Fibroblast of skin of scalp (primary cell): ENCODE measurements around the gene PPIC. TPM values are rescaled to one million over a fixed set of nuclear protein-coding genes. Genes with fewer than 3 reads are reported as not detected.

ENCODE experiments used
- DNase-seq: peaks from one replicate; pipeline ENCODE4 v3.0.0-alpha.2; 2013
- polyA plus RNA-seq, 2 experiments: library from polyadenylated mRNA; unstranded; fragments of 120-200 nt; gene quantifications; one replicate each; pipeline ENCODE4 v1.2.1, GENCODE V29; 2013; ENCODE audit not compliant: insufficient read length in 2 of 2

PPIC gene
- 70.3 TPM for polyA plus RNA-seq (2013, experiment 1 of 2; ENCODE audit: insufficient read length)
- 75.7 TPM for polyA plus RNA-seq (2013, experiment 2 of 2; ENCODE audit: insufficient read length)

- peak; percentile 84 for DNase-seq
These were observed at the start of gene PPIC for GRCh38 chr5:123036391-123037103. PPIC (minus strand) TSS chr5:123036725; CDS start chr5:123036625, 100 bp downstream.

DNA sequence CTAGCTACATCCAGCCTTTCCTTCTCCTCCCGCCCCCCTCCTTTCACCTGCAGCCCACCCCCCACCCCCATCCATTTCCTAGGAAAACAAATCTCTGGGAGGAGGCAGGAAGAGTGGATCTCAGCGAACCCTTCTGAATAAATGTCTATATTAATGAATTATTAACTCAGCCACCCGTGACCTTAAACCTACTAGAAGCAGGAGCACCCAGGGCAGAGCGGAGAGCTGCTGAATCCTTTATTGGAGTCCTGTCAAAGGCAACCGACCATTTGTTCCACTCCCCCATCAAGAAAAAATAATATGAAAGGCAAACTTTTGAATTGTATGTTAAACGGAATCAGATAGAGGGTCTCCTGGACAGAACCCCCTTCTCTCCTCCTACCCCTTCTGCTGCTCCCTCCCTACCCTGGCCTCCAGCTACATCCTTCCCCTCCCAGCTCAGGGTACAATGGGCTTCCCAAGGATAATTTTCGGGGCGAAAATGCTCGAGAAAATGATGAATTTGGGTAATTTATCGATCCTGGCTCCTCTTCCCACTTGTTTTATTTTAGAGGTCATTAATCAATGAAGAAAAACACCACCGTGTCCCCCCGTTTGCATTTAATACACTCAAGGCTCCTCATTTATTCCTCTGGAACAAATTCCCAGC, 49.2 kb upstream of the PPIC start:
- no peak for DNase-seq

DNA sequence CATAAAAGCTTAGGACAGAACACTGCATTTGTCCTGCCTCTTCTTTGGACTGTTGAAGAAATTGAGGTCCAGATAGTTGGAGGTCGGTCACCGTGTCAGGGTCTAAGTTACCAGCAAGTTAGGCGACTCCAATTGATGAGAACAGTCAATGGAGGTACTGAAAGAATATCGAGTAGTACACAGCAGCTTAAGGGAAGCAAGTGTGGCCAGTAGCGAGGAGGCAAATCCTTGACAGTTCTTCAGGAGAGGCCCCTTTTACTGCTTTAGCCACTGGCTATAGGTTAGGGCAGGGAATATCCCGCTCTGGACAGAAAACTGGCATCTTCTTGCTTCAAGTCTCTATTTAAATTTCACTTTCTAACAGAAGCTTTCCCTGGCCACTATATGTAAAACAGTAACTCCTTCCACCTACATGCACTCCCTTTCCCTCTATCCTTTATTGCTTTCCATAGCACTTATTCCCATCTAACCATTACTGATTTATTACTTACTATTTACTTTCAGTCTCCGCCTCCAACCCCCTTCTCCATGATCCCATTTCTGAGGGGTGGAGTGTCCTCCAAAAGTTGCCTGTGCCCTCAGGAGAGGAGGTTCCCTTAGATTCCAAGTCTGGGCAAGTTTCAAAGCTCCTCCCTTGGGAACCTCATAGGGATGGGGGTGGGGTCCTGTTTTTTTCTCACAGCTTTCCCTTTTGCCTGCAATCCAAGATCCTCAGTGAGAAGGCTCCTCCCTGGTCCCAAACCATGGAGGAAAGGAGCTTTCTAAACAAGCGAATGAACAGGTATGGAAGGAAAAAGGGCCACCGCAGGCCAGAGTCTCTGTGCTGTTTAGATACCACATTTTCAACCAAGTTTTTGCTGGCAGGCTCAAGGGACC, 48.4 kb upstream of the PPIC start:
- DNase-seq = no peak

DNA sequence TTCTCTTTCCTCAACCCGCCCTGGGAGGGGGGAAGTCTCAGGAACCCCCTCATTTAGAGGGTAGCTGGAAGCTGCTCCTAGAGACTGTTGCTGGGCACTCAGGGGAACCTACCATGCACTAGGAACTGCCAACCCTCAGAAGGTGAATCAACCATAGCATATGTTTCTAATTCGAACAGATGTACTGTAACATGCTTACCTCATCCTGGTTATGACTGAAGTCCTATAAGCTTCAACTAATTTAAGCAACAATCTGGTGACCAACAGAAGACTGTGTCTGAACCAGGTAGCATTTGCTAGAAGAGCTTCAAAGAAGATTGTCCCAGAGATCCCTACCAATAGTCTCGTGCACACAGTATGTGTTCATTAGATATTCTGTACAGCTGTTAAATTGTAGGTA, 46.8 kb upstream of the PPIC start:
- no peak for DNase-seq

DNA sequence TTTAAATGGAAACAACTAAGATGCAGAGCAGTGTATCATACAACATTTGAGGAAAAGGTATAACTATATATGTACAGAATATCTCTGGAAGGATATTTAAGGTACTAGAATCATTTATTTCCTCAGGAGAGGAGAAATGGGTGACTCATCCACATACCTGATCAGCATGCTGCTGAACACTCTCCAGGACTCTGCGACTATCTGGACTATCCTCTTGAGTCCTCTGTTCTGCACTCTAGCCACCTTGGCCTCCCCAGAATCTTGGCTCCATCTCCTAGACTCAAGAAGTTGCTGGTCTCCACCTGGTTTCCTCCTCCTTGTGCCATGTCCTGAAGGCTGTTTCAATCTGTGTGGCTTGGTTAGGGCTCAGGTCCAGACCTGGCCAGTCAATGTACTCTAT, 43.7 kb upstream of the PPIC start:
- no peak for DNase-seq

- no peak for DNase-seq
These were observed 39.1 kb upstream of the PPIC start for GRCh38 chr5:123075521-123076163.

DNA sequence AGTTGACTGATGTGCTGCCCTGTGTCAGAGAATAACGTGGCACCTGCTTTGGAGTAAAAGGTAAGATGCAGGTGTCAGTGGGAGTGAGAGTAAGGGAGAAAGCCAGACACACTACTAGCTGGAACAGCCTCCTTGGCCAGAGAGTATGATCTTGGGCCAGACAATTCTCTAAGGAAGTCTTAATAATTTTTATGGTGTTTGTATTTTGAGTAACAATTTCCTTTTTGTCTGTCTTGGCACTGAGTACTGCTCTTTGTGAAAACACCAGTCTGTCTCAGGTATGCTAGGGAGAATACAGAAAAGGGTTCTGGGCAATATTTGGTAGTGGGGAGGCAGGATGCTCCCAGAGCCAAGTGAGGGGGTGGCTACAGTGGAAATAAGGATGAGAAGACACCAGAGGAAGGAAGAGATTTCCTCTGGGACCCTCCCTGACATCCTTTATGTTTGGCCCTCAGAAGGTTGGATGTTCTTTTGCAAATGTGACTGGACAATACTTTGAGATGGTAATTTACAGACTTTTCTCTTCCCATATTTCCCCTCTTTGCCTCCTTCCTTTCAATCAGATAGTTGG, 31.9 kb upstream of the PPIC start:
- DNase-seq = no peak

- DNase-seq = no peak
These were observed 29.5 kb upstream of the PPIC start for GRCh38 chr5:123066016-123066415.

GRCh38 chr5:123059455-123059854, 22.9 kb upstream of the PPIC start:
- no peak for DNase-seq

- DNase-seq = no peak
These were observed 14.7 kb upstream of the PPIC start for GRCh38 chr5:123051206-123051605.

GRCh38 chr5:123047706-123048105, 11.2 kb upstream of the PPIC start:
- DNase-seq = peak; percentile 50

DNA sequence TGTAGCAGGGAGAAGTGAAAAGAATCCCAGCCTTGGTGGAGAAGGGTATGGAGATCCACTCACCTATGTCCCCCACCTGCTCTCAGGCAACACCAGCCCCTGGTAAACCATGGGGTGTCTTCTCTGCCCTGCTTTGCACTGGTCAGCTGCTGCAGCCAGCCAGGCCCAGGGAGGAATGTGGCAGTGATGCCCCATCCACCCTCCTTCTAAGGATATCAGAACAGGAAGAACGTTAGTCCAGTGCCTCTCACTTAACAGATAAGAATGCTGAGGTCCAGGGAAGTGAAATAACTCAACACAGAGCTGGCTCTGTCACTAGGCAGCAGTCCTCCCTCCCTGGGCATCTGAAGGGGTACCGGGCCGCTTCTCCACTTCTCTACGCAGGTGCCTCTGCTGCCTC, 9.7 kb upstream of the PPIC start:
- DNase-seq = no peak

DNA sequence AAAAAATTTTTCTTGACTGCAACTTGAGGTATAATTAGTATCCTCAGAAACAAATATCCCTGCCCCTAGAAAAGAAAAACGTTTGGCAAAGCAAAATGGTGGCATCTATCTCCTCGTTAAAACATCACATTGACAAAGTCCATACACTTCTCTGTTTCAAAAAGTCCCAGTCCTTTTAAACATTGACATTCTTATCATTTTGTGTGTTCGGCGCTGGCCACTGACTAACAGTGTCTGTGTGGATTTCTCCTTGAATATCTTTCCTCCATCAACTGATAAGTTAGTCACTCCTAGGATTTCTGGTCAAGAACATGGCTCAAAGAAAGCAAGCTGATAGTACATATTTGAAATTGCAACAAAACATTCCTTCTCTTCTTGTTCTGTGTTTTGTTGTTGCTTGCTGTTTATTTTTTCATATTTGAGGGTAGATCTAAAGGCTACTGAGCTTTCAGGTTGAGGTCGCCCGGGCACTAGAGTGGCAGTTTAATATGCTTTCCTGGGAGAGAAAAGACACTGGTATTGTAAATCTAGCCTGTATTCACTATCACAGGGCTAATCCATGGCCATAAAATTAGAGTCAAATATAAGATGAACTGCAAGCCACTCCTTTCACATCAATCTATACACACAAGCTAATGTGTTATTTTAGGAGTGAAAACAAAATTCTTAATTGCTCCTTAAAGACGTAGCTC, 8.5 kb upstream of the PPIC start:
- DNase-seq = no peak

DNA sequence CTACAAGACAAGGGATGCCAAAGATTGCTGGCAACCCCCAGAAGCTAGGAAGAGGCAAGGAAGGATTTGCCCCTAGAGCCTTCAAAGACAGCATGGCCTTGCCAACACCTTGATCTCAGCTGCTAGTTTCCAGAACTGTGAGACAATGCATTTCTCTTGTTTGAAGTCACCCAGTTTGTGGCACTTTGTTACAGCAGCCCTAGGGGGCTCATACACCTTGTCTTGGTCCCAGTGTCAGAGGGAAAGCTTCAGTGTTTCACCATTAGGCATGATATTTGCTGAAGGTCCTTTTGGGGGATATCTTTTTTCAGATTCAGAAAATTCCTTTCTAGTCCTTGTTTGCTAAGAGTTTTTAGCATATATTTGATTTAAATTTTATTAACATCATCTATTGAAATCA, 3.1 kb upstream of the PPIC start:
- no peak for DNase-seq

GRCh38 chr5:123037104-123037418, 536 bp upstream of the PPIC start:
- DNase-seq = no peak

GRCh38 chr5:123035918-123036390, 571 bp downstream of the PPIC start:
- peak; percentile 48 for DNase-seq

DNA sequence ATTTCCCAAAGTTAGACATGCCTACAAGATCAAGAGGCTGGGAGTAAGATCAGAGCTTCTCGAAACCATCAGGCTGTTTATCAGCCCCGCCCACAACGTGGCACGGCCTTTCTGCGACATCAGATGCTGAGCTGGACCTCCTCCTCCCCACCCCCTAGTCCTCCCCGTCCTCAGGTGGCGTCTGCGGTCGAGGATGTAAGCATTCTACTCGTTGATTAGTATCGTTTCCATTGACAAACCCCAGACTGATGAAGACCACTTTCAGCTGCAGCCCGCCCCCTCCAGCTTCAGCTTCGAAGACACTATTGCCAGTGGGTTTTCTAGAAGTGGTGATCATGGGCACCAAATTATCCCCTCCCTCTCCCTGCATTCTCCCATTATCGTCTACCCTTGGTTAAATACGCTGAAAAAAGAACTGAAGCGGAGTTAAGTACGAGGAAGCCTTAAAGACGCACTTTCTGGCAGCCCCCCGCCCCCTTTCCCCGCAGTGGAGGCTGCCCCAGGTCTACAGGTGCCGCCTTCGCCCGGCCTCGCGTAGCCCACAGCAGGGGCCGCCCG, 1.1 kb downstream of the PPIC start:
- peak; percentile 26 for DNase-seq

GRCh38 chr5:123033157-123033671, 3.3 kb downstream of the PPIC start:
- no peak for DNase-seq

DNA sequence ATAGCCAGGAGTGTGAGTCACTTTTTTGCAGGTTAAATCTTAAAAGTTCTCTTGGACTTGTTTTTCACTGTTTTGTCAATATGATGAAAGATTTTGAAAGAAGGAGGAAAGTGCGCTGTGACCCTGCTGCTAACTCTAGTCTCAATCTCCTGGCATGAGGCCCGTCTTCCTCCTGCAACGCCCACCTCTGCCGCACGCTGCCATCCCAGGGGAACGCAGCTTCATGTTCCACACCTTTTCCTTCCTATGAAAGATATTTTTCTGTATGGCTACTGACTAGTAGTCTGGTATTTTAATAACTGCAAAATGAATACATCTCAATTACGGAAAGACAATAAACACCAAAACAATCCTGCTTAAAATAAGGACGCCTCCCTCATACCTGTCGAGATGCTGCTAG, 8.3 kb downstream of the PPIC start:
- no peak for DNase-seq

DNA sequence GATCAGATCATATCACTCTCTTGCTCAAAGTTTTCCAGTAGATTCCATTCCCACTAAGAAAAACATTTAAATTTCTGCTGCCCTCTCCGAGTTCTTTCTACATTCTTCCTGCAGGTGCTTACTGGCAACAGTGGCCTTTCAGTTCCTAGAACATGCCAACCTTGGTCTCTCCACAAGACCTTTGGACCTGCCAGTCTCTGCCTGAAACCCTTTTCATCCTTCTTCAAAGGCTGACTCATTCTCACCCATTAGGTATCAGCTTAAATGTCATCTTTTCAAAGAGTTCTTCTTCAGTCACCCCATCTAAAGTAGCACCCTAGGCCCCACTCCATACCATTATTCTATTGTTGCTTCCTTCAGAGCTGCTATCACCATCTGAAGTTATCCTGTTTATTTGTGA, 21.8 kb downstream of the PPIC start:
- no peak for DNase-seq

DNA sequence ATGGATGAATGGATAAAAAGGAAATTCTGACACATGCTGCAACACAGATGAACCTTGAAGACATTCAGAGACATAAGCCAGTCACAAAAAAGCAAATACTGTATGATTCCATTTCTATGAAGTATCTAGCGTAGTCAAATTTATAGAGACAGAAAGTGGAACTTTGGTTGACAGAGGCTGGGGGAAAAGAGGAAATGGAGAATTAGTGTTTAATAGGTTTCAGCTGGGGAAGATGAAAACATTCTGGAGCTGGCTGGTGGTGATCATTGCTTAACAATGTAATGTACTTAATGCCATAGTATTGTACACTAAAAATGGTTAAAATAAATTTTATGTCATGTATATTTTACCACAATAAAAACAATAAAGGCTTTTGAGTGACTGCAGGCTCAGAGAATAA, 24.2 kb downstream of the PPIC start:
- DNase-seq = peak; percentile 59
